Activated naive CD8-positive, alpha-beta T cell treated with anti-CD3 and anti-CD28 coated beads, Interleukin-2, amount 50 U/mL, for 24 hours (primary cell): ENCODE data around the gene IRF8.

Experiments
- ATAC-seq: fragments of 150-1000 bp; cut with Tn5 transposase; one replicate; pipeline ENCODE4 v1.10.0; 2021
- DNase-seq: peaks from one replicate; pipeline ENCODE4 v3.0.0; 2021
- H3K27ac Mint-ChIP-seq: one replicate; pipeline ENCODE4 v1.8.0; 2021; ENCODE audit warnings: mild to moderate bottlenecking, mixed read lengths
- H3K27me3 Mint-ChIP-seq: one replicate; pipeline ENCODE4 v1.8.0; 2021; ENCODE audit warnings: mixed read lengths
- H3K36me3 Mint-ChIP-seq: one replicate; pipeline ENCODE4 v1.8.0; 2021; ENCODE audit warnings: low read depth, mixed read lengths
- H3K4me1 Mint-ChIP-seq: one replicate; pipeline ENCODE4 v1.8.0; 2021; ENCODE audit warnings: mixed read lengths
- H3K4me3 Mint-ChIP-seq: one replicate; pipeline ENCODE4 v1.8.0; 2021; ENCODE audit warnings: mild to moderate bottlenecking, moderate library complexity, mixed read lengths
- H3K9me3 Mint-ChIP-seq: one replicate; pipeline ENCODE4 v1.8.0; 2021; ENCODE audit warnings: mixed read lengths

The IRF8 gene

DNA sequence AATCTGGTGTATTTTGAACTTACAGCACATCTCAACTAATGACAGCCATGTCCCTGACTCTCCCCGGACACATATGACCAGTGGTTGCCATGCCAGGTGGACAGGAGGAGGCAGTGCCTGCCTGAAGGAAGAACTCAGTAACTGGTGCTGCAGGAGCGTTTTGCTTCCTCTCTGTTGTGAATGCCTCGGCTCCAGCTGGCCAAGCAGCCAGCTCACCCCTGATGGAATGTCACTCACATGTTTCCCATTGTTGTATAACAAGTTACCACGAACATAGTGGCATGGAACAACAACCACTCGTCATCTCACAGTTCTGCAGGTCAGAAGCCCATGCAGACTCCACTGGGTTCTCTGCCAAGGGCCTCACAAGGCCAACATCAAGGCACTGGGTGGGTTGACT, 20.1 kb upstream of the IRF8 start:
- no peak for ATAC-seq
- Mint-ChIP-seq H3K27ac (no peak overlapping the region), H3K4me3 (no peak overlapping the region), H3K4me1 (peaks cover 49% of the 10 kb centered on the region), H3K36me3 (no peaks in the 10 kb centered on the region), H3K9me3 (no peaks in the 10 kb centered on the region), H3K27me3 (peaks cover 16% of the 10 kb centered on the region)
- DNase-seq: no peak

DNA sequence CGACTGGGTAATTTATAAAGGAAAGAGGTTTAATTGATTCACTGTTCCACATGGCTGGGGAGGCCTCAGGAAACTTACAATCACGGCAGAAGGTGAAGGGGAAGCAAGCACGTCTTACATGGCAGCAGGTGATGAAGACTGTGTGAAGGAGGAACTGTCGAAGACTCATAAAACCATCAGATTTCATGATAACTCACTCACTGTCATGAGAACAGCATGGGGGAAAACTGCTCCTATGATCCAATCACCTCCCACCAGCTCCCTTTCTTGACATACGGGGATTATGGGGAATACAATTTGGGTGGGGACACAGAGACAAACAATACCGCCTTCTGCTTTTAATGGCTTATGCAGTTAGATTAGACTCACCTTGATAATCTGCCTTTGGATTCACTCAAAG, 19.4 kb upstream of the IRF8 start:
- Mint-ChIP-seq H3K4me1 (peaks cover 51% of the 10 kb centered on the region), H3K27ac (no peak overlapping the region), H3K9me3 (no peaks in the 10 kb centered on the region), H3K4me3 (no peak overlapping the region), H3K27me3 (peaks cover 22% of the 10 kb centered on the region), H3K36me3 (no peaks in the 10 kb centered on the region)
- ATAC-seq (no peak), DNase-seq (no peak)

DNA sequence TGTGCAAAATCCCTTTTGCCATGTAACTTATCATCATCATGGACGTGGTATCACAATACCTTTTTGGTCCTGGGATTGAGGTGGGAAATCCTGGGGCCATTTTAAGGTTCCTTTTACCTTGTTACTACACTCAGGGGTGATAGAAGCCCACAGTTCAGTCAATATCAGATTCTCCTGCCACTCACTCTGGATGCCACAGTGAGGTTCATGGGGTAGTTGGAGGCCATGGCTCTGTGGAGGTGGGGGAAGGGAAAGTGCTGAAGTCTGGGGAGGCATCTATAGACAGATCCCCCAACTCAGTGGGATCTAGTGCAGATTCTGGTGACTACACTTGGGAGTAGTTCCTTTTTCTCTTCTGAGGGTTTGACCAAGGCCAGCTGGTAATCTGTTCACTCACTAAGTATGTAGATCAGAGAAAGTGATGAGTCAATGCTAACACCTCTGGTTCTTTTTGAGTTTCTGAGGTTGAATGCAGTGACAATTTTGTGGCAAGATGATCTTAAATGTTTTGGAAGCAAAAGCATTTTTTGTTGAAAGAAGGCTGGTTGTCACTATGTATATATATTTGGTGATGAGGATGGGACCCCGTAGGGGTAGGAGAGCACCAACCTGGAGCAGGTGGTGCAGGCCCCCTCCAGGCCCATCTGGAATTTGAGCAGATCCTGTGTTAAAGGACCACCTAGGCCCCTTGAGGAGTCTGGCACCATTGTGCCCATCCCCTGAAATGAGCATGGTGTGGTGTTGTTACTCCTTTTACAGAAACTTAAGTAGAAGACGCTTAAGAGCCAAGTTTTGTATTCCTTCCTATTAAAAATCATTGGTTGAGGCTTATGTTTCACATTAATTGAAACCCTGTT, 18.8 kb upstream of the IRF8 start:
- no peak for DNase-seq
- Mint-ChIP-seq H3K4me1 (peaks cover 51% of the 10 kb centered on the region), H3K9me3 (no peaks in the 10 kb centered on the region)

DNA sequence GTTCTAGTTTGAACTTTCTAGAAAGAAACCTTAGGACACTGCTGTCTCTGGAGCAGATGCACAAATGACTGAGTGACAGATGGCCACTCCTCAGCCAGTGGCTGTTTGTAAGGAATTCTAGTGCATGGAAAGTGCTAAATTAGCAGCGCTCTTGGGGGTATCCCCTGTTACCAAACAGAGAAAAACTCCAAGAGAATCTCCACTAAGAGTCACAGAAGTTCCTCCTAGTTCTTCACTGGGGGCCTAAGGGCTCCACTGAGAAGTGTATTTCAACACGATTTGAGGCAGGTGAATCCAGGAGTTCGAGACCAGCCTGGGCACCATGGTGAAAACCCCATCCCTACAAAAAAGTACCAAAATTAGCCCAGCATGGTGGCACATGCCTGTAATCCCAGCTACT, 18.1 kb upstream of the IRF8 start:
- H3K27me3 Mint-ChIP-seq: peaks cover 17% of the 10 kb centered on the region
- H3K36me3 Mint-ChIP-seq: no peaks in the 10 kb centered on the region
- peaks cover 51% of the 10 kb centered on the region for H3K4me1 Mint-ChIP-seq
- no peak overlapping the region for H3K27ac Mint-ChIP-seq
- DNase-seq (no peak), ATAC-seq (no peak)
- no peaks in the 10 kb centered on the region for H3K9me3 Mint-ChIP-seq
- H3K4me3 Mint-ChIP-seq: no peak overlapping the region

More for the DNA sequence above, 18.8 kb upstream of the IRF8 start:
- Mint-ChIP-seq H3K27ac (peak overlapping the region; percentile 30), H3K4me3 (no peak overlapping the region), H3K36me3 (no peaks in the 10 kb centered on the region), H3K27me3 (peaks cover 20% of the 10 kb centered on the region)
- peak; percentile 89 for ATAC-seq

DNA sequence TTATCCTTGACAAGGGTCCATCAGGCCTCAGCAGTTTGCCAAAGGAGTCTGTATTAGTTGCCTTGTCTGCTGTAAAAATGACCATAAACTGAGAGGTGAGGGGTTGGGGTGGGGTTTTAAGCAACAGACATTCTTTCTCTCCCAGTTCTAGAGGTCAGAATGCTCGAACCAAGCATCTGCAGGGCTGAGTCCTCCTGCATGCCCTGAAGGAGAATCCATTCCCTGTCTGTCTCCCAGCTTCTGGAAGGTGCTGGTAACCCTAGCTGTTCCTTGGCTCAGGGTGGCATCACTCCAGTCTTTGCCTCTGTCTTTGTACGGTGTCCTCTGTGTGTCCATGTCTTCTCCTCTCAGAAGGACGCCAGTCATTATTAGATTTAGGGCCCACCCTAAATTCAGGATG, 17.5 kb upstream of the IRF8 start:
- Mint-ChIP-seq H3K4me1 (peaks cover 51% of the 10 kb centered on the region), H3K36me3 (no peaks in the 10 kb centered on the region), H3K27ac (peak overlapping the region; percentile 28), H3K9me3 (no peaks in the 10 kb centered on the region), H3K4me3 (no peak overlapping the region), H3K27me3 (peaks cover 14% of the 10 kb centered on the region)
- ATAC-seq (no peak), DNase-seq (no peak)

DNA sequence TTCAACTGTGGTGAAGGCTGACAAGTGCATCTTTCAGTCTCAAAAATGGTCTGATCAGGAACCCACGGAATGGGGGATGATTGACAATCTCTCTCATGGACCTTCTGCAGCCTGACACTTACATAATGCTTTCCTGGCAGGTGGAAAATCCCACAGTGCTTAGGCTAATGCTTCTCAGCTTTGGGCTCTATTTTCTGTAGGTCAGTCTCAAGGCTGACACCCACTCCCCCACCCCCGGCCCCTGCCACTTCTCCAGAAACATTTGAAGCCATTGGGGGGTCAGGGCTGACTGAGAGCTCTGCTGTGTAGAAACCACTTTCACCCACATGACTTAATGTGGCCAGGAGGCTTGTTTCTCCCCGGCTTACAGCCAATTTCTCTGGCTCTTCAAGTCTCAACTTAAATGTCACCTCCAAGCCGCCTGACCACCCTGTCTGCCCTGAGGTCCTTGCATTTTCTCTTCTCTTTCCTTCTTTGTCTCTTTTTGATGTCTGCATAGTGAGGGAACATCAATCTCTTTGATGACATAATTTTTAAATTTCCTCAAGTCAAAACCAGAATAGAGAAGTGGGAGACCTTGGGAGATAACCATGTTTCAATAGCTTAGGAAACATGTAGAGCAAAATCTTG, 16.7 kb upstream of the IRF8 start:
- peaks cover 12% of the 10 kb centered on the region for H3K27me3 Mint-ChIP-seq
- H3K27ac Mint-ChIP-seq: peak overlapping the region; percentile 28

DNA sequence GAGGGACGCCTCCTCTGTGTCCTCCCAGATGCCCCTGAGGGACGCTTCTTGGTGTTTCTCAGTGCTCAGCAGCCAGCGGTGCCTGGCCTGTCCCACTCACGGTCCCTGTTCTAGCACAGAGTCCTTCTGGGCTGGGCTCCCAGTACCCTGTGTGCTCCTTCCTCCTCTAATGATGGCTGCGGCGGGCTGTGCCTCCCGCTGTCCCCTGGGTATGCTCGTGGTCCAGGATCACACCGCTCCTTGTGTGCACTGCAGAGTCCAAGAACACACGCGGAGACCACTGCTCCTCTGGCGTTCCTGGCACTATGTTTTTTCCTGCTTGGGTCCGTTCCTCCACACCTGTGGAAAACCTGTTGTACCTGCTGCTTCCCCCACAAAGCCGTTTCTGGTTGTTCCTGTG, 15.1 kb upstream of the IRF8 start:
- peaks cover 66% of the 10 kb centered on the region for H3K4me1 Mint-ChIP-seq
- H3K27ac Mint-ChIP-seq: peak overlapping the region; percentile 24
- no peaks in the 10 kb centered on the region for H3K9me3 Mint-ChIP-seq
- DNase-seq (peak; percentile 1), ATAC-seq (no peak)
- H3K27me3 Mint-ChIP-seq: peaks cover 9% of the 10 kb centered on the region
- H3K36me3 Mint-ChIP-seq: no peaks in the 10 kb centered on the region
- no peak overlapping the region for H3K4me3 Mint-ChIP-seq

More for the DNA sequence above, 16.7 kb upstream of the IRF8 start:
- DNase-seq: peak; percentile 22
- peak; percentile 61 for ATAC-seq
- Mint-ChIP-seq H3K4me1 (peaks cover 52% of the 10 kb centered on the region), H3K36me3 (no peaks in the 10 kb centered on the region), H3K4me3 (peak overlapping the region; percentile 9), H3K9me3 (no peaks in the 10 kb centered on the region)

DNA sequence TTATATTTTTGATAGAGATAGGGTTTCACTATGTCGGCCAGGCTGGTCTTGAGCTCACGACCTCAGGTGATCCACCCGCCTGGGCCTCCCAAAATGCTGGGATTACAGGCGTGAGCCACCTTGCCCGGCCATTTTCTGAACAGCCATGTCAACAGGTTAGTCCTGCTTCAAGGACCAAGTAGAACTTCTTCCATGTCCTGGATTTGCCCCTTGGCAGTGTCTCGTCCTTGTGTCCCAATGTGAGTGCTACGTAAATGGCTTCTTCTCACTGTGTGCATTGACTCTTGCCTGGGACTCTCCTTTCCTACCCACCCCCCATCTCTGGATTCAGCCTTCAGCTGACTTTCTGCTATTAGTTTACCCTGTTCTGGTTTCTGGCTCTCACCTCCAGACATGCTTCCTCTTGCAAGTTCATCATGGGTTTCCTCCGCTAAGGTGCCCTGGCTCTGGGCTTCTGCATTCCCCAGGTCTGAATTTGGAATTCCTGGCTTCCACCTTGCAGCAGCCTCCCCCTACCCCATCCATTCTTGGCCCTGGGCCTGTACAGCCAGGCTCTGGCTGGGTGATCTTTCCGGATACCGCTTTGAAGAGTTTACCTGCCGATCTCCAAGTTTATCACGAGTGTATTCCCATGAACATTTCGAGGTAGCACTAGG, 14.0 kb upstream of the IRF8 start:
- peaks cover 71% of the 10 kb centered on the region for H3K4me1 Mint-ChIP-seq
- H3K27ac Mint-ChIP-seq: no peak overlapping the region
- H3K9me3 Mint-ChIP-seq: no peaks in the 10 kb centered on the region
- DNase-seq (no peak), ATAC-seq (no peak)
- H3K27me3 Mint-ChIP-seq: peaks cover 9% of the 10 kb centered on the region
- H3K36me3 Mint-ChIP-seq: no peaks in the 10 kb centered on the region
- no peak overlapping the region for H3K4me3 Mint-ChIP-seq

DNA sequence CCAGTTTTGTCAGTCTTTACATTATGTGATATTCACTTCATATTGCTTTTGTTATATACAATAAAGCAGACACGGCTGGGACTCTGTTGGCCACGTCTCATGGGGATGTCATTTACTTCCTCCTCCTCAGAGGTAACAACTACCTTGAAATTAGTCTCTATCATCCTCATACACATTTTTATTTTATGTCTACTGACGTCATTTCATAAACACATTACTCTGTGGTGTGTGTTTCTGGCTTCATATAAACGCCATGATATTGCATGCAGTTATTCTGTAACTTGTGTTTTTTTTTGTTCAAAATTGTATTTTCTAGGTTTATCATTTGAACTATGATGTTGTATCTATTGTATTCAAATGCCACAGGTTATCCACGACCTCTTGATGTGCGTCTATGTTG, 13.4 kb upstream of the IRF8 start:
- Mint-ChIP-seq H3K27me3 (peaks cover 9% of the 10 kb centered on the region), H3K36me3 (no peaks in the 10 kb centered on the region), H3K9me3 (no peaks in the 10 kb centered on the region), H3K4me1 (peaks cover 67% of the 10 kb centered on the region), H3K4me3 (no peak overlapping the region), H3K27ac (no peak overlapping the region)
- ATAC-seq: no peak
- no peak for DNase-seq

DNA sequence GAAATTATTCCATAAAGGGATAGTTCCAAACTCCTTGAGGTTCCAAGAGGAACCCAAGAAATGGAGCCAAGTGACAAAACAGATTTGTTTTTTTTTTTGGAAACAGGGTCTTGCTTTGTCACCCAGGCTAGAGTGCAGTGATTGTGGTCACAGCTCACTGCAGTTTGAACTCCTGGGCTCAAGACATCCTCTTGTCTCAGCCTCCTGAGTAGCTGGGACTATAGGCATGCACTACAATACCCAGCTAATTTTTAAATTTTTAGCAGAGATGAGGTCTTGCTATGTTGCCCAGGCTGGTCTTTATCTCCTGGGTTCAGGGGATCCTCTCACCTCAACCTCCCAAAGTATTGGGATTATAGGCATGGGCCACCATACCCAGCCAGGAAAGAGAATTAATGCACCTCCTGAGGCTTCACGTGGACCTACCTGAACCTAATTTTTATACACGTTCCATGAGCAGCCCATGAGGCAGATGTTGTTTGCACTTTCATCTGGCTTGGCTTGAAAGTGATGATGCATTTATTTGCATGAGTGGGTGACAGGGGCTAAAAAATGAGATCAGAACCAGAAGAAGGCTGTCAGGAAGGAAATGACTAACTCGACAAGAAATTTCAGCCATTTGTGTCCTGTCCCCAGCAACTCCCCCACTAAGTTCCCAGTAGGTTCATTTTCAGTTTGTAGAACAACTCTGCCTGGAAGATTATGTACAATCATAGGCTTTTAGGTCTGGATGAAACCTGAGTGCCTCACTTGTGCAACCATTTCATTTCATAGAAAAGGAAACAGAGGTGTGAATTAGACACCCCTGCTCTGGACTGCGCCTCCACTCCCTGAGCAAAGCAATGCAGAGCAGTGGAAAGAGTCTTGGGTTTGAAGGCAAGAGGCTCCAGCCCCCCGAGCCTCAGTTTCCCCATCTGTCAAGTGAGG, 10.3 kb upstream of the IRF8 start:
- ATAC-seq: peak; percentile 96
- peak overlapping the region; percentile 30 for H3K4me3 Mint-ChIP-seq
- H3K27me3 Mint-ChIP-seq: peaks cover 9% of the 10 kb centered on the region
- H3K36me3 Mint-ChIP-seq: no peaks in the 10 kb centered on the region
- peak; percentile 30 for DNase-seq
- peak overlapping the region; percentile 80 for H3K27ac Mint-ChIP-seq
- no peaks in the 10 kb centered on the region for H3K9me3 Mint-ChIP-seq
- peaks cover 47% of the 10 kb centered on the region for H3K4me1 Mint-ChIP-seq

DNA sequence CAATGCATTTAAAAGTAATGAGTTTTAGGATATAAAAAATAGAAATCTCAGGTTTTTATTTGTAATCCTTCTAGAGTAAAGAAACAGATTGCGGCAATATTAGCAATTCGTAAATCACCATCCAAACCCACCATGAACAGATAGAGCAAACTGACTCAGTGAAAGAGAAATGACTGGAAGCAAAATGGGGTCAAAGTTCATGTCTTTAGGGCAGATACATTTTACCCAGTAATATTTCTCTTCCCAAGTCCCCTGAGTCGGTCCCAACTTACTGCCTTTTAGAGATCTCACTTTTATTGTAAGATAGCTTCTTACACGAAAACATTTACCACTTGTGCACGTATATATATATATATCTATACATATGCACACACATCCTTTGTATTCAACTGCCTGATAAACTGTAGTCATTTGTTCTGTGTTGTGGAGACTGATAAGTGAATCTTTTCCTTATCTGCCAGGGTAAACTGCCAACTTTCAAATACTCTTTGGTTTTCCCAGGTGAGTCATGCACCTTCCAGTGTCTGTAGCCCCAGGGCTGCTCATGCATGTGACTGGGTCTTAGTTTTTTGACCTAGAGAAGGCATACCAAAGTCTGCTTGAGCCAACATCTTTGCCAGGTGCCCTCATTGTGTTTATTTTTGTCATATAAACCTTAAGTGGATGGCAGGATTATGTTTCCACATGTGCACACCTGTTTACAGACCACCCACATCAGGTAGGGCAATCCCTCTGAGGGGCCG, 7.8 kb upstream of the IRF8 start:
- H3K27me3 Mint-ChIP-seq: peaks cover 2% of the 10 kb centered on the region
- no peak overlapping the region for H3K27ac Mint-ChIP-seq
- peak; percentile 1 for DNase-seq
- ATAC-seq: no peak
- H3K4me3 Mint-ChIP-seq: no peak overlapping the region
- H3K9me3 Mint-ChIP-seq: no peaks in the 10 kb centered on the region
- peaks cover 49% of the 10 kb centered on the region for H3K4me1 Mint-ChIP-seq
- H3K36me3 Mint-ChIP-seq: no peaks in the 10 kb centered on the region

DNA sequence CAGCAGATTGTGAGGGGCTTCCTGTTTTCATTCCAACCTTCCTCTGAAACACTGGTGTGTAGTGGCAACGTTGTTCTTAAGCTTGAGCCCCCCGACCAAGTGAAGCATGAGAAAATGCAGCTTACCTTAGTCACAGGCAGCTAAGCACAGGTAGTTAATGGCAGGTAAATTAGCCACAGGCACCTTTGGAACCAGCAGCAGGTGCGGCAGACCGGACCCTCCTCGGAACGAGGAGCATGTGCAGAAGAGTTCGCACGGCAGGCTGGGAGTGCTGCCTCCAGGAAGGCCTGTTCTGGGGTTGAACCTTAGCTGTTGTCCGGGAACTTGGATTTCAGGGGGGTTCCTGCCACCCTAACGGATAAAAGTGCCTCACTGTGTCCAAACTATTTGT, 7.2 kb upstream of the IRF8 start:
- no peak overlapping the region for H3K27ac Mint-ChIP-seq
- no peaks in the 10 kb centered on the region for H3K36me3 Mint-ChIP-seq
- no peaks in the 10 kb centered on the region for H3K9me3 Mint-ChIP-seq
- peaks cover 2% of the 10 kb centered on the region for H3K27me3 Mint-ChIP-seq
- peaks cover 50% of the 10 kb centered on the region for H3K4me1 Mint-ChIP-seq
- no peak for DNase-seq
- no peak overlapping the region for H3K4me3 Mint-ChIP-seq
- no peak for ATAC-seq

DNA sequence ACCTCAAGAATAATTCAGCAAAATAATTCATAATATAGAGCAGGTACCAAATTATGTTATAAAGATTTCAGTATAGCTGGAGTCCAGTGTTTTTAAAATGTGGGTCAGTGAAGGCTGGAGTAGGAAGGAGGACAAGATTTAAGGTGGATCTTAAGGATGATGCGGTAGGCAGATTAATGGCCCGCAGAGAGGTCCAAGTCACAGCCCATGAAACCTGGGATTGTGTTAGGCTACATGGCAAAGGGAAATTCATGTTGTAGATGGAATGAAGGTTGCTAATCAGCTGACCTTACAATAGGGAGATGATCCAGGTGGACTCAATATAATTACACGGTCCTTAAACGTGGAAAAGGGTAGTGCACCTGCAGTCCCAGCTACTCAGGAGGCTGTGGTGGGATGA, 6.2 kb upstream of the IRF8 start:
- Mint-ChIP-seq H3K36me3 (no peaks in the 10 kb centered on the region), H3K4me1 (peaks cover 55% of the 10 kb centered on the region), H3K27ac (no peak overlapping the region), H3K27me3 (peaks cover 2% of the 10 kb centered on the region), H3K4me3 (no peak overlapping the region), H3K9me3 (no peaks in the 10 kb centered on the region)
- no peak for ATAC-seq
- no peak for DNase-seq

DNA sequence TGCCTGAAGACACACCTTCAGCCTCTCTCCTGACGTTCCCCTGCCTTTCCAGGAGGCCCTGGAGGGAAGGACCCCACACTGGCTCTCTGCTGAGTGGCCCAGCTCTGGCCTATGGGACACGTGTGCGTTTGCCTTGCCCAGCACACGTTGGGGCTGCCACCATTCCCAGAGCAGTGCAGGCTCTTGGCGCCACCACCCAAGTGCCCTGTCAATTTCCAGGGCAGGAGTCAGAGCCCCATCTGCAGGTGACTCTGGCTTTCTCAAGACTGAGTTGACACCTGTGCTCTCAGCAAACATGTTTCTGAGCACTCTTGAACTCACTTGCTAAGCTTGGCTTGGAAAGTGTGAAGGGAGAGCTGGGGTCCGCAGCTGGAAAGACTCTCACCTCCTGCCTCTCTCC, 4.7 kb upstream of the IRF8 start:
- no peak overlapping the region for H3K4me3 Mint-ChIP-seq

More for the DNA sequence above, 4.7 kb upstream of the IRF8 start:
- no peak overlapping the region for H3K27ac Mint-ChIP-seq
- H3K27me3 Mint-ChIP-seq: peaks cover 2% of the 10 kb centered on the region
- ATAC-seq (no peak), DNase-seq (peak; percentile 36)
- H3K9me3 Mint-ChIP-seq: no peaks in the 10 kb centered on the region
- H3K4me1 Mint-ChIP-seq: peaks cover 47% of the 10 kb centered on the region
- H3K36me3 Mint-ChIP-seq: peaks cover 1% of the 10 kb centered on the region
